HL-60 (cell line): ENCODE data around the gene RALB.

Source experiments
- POLR2AphosphoS5 ChIP-seq: IDR thresholded peaks from 2 replicates; pipeline ENCODE4 v1.6.1; 2012; ENCODE audit warnings: low read depth
- TF ChIP-seq, protein P1 (sequence below): IDR thresholded peaks from one replicate; pipeline ENCODE4 v1.5.1; 2011; ENCODE audit warnings: low read length, control low read depth, inconsistent platforms; ENCODE audit not compliant: insufficient read depth

DNA sequence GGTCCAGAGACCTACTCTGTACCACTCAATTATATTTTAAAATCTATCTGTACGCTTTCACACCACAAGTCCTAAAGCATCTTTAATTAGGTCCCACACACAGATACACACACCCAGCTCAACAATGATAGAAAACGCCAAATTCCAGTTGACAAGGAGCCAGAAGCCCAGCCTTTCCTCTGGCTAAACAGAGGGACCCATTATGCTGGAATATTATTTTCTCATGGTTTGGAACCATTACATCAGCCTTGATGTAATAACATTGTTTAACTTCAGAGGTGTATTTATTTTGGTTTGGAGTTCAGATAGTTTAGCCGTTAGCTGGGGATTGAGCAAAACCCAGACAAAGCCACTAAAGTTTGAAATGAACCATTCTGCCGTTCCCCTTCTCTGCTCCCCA is 79.3 kb downstream of the RALB start:
- TF ChIP-seq POLR2AphosphoS5 = no peak
- TF ChIP-seq, protein P1, sequence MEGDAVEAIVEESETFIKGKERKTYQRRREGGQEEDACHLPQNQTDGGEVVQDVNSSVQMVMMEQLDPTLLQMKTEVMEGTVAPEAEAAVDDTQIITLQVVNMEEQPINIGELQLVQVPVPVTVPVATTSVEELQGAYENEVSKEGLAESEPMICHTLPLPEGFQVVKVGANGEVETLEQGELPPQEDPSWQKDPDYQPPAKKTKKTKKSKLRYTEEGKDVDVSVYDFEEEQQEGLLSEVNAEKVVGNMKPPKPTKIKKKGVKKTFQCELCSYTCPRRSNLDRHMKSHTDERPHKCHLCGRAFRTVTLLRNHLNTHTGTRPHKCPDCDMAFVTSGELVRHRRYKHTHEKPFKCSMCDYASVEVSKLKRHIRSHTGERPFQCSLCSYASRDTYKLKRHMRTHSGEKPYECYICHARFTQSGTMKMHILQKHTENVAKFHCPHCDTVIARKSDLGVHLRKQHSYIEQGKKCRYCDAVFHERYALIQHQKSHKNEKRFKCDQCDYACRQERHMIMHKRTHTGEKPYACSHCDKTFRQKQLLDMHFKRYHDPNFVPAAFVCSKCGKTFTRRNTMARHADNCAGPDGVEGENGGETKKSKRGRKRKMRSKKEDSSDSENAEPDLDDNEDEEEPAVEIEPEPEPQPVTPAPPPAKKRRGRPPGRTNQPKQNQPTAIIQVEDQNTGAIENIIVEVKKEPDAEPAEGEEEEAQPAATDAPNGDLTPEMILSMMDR = no peak
